B cell (primary cell): ENCODE data around the gene CMC1. TPM values are rescaled to one million over a fixed set of nuclear protein-coding genes. Genes with fewer than 3 reads are reported as not detected.

Source experiments
- ATAC-seq: fragments of 200-7000 bp; cut with Tn5 transposase; one replicate; pipeline ENCODE4 v1.10.0; 2021; ENCODE audit warnings: low read depth, mild to moderate bottlenecking, moderate number of reproducible peaks, moderate library complexity
- CTCF ChIA-PET: fragments of 350-600 bp; sonication (Branson Sonifier 250); formaldehyde crosslinking; loops from one replicate; lab custom pipeline; 2021; ENCODE audit warnings: antibody characterized with exemption, inconsistent platforms; lab: Charles Lee
- POLR2A ChIA-PET: fragments of 350-600 bp; sonication (Branson Sonifier 250); formaldehyde crosslinking; loops from one replicate; lab custom pipeline; 2021; ENCODE audit warnings: antibody characterized with exemption; lab: Charles Lee
- DNase-seq: peaks from one replicate; pipeline ENCODE4 v3.0.0; 2013
- H2AFZ ChIP-seq: 2 replicates; pipeline ENCODE4 v1.6.1; 2012; ENCODE audit warnings: mild to moderate bottlenecking, low read depth, low read length; ENCODE audit not compliant: insufficient read depth, poor library complexity, severe bottlenecking
- H3K27ac ChIP-seq, 2 donors: 1 replicate in 1 of 2; 2 replicates in 1 of 2; pipeline ENCODE4 v1.5.1; 2012 to 2013; ENCODE audit warnings: low read length in 2 of 2, mild to moderate bottlenecking in 2 of 2, moderate library complexity in 1 of 2
- H3K27me3 ChIP-seq, 4 experiments: fragments of 200-600 bp in 1 of 4; sonication (generic) in 1 of 4; replicated peaks in 1 of 4; 1 replicate in 2 of 4; 2 replicates in 2 of 4; pipeline versions ENCODE4 v1.6.1 to v1.7.0; 2013 to 2016; ENCODE audit warnings: low read length in 3 of 4, mild to moderate bottlenecking in 2 of 4, mixed read lengths in 1 of 4, moderate library complexity in 1 of 4; ENCODE audit not compliant: insufficient read depth in 4 of 4, control insufficient read depth in 3 of 4; ENCODE audit errors: control extremely low read depth in 1 of 4
- H3K36me3 ChIP-seq, 2 experiments: replicated peaks in 1 of 2; 1 replicate in 1 of 2; 2 replicates in 1 of 2; pipeline versions ENCODE4 v1.6.1 to v1.7.1; 2013; ENCODE audit warnings: low read length in 1 of 2; ENCODE audit not compliant: insufficient read depth in 2 of 2, control insufficient read depth in 1 of 2; ENCODE audit errors: control extremely low read depth in 1 of 2, extremely low read depth in 1 of 2
- H3K4me1 ChIP-seq, 2 donors: fragments of 200-600 bp in 1 of 2; sonication (generic) in 1 of 2; 1 replicate in 1 of 2; 2 replicates in 1 of 2; pipeline versions ENCODE4 v1.5.1 to v1.6.1; 2013 to 2017; ENCODE audit warnings: low read length in 2 of 2; ENCODE audit not compliant: control insufficient read depth in 2 of 2, insufficient read depth in 2 of 2
- H3K4me2 ChIP-seq: replicated peaks from 2 replicates; pipeline ENCODE3; 2012; ENCODE audit warnings: mild to moderate bottlenecking, low read depth, low read length; ENCODE audit not compliant: poor library complexity, severe bottlenecking
- H3K4me3 ChIP-seq, 5 experiments: fragments of 200-600 bp in 1 of 5; sonication (generic) in 1 of 5; 1 replicate in 3 of 5; 2 replicates in 2 of 5; pipeline versions ENCODE4 v1.5.1 to v1.7.0; 2011 to 2016; ENCODE audit warnings: low read length in 4 of 5, mild to moderate bottlenecking in 4 of 5, low read depth in 2 of 5, control low read depth in 1 of 5, moderate library complexity in 1 of 5; ENCODE audit not compliant: insufficient read depth in 1 of 5; ENCODE audit errors: control extremely low read depth in 1 of 5, extremely low read depth in 1 of 5
- H3K79me2 ChIP-seq: fragments of 200-600 bp; sonication (generic); one replicate; pipeline ENCODE4 v1.6.0; 2016; ENCODE audit warnings: low read length; ENCODE audit not compliant: control insufficient read depth, insufficient read depth
- H3K9ac ChIP-seq: fragments of 200-600 bp; sonication (generic); 2 replicates; pipeline ENCODE4 v1.6.1; 2017; ENCODE audit warnings: mild to moderate bottlenecking, low read length, moderate library complexity
- H3K9me3 ChIP-seq, 3 donors: one replicate each; pipeline versions ENCODE4 v1.6.1 to v1.7.1; 2013; ENCODE audit warnings: low read length in 2 of 3; ENCODE audit not compliant: control insufficient read depth in 2 of 3, insufficient read depth in 1 of 3; ENCODE audit errors: control extremely low read depth in 1 of 3
- H4K20me1 ChIP-seq: 2 replicates; pipeline ENCODE4 v1.6.0; 2012; ENCODE audit warnings: mild to moderate bottlenecking, low read length; ENCODE audit not compliant: insufficient read depth, control insufficient read depth, poor library complexity, severe bottlenecking
- H3K27ac Mint-ChIP-seq: one replicate; pipeline ENCODE4 v1.8.0; 2021; ENCODE audit warnings: mixed read lengths
- H3K27me3 Mint-ChIP-seq: one replicate; pipeline ENCODE4 v1.8.0; 2021; ENCODE audit warnings: mixed read lengths
- H3K4me1 Mint-ChIP-seq: one replicate; pipeline ENCODE4 v1.8.0; 2021; ENCODE audit warnings: mixed read lengths
- H3K4me3 Mint-ChIP-seq: one replicate; pipeline ENCODE4 v1.8.0; 2021; ENCODE audit warnings: mixed read lengths
- H3K9me3 Mint-ChIP-seq: one replicate; pipeline ENCODE4 v1.8.0; 2022; ENCODE audit warnings: mixed read lengths; ENCODE audit not compliant: insufficient read depth
- EZH2 ChIP-seq: IDR thresholded peaks from 2 replicates; pipeline ENCODE4 v1.6.1; 2012; ENCODE audit warnings: borderline replicate concordance, low read depth, mild to moderate bottlenecking, moderate library complexity, low read length; ENCODE audit not compliant: insufficient read depth, poor library complexity, severe bottlenecking
- WGBS: methylation state at CpG from one replicate; pipeline ENCODE4 v1.1.5; 2013; ENCODE audit warnings: missing lambda C conversion rate; ENCODE audit not compliant: insufficient coverage; 5-methylcytosine and 5-hydroxymethylcytosine counted together
- intact Hi-C: fragments of 100-400 bp; cut with micrococcal nuclease; formaldehyde crosslinking; loops from one replicate; pipeline ENCODE4 v1.10.0; 2022
- polyA plus RNA-seq: library from polyadenylated mRNA; depleted of rRNA; stranded (reverse); fragments of >200 nt; gene quantifications from 2 replicates; pipeline ENCODE4 v1.2.3, GENCODE V29; 2012
- total RNA-seq, 2 donors: library from RNA; stranded (reverse); fragments of 120-200 nt in 1 of 2; gene quantifications; 1 replicate in 1 of 2; 2 replicates in 1 of 2; pipeline versions ENCODE4 v1.2.3 to v1.2.4, GENCODE V29; 2013 to 2022
- TF ChIP-seq, protein P1 (sequence below): fragments of 200-600 bp; IDR thresholded peaks from one replicate; pipeline ENCODE4 v1.8.0; 2022; ENCODE audit warnings: antibody characterized with exemption, mild to moderate bottlenecking

Gene CMC1
- total and polyA plus RNA-seq, 2 donors (not counting 1 experiment from before 2014, with no cell fraction given): 6.7 to 14.5 TPM

DNA sequence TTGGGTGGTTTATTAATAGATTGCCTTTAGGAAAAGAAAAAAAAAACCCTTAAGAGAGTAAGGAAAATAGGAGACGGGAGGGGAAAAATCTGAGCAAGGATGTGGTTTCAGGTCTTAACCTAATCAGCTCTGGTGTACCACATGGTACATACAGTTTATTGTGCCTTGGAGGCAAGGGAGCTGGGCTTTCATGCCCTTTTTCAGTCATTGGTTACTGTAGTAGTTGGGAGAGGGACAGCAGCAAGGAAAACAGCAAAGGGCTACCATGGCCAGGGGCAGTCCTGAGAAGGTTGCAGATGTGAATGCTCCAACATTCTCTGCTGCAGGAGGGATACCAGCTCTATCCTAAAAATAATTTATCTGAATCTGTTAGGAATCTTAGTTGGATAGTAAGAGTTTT, 5.9 kb downstream of the CMC1 start:
- intact Hi-C loops: no loop called here
- Histone ChIP-seq H4K20me1 (peaks cover 16% of the 10 kb centered on the region), H3K36me3 (no peaks in the 10 kb centered on the region), H3K79me2 (peaks cover 58% of the 10 kb centered on the region), H3K4me2 (no peak overlapping the region), H3K9ac (no peak overlapping the region), H2AFZ (no peak overlapping the region), H3K9me3 (no peaks in the 10 kb centered on the region), H3K4me1 (peaks cover 5 to 8% of the 10 kb centered on the region in 2 donors), H3K27me3 (no peaks in the 10 kb centered on the region), H3K27ac (no peak overlapping the region), H3K4me3 (no peak overlapping the region)
- no peak overlapping the region for H3K27ac Mint-ChIP-seq
- POLR2A ChIA-PET: no interaction called here
- 100% methylated on average over 1 of the region's 1 CpG for WGBS
- H3K4me1 Mint-ChIP-seq: peaks cover 59% of the 10 kb centered on the region
- ATAC-seq: no peak
- no peak for TF ChIP-seq EZH2
- TF ChIP-seq, protein P1, sequence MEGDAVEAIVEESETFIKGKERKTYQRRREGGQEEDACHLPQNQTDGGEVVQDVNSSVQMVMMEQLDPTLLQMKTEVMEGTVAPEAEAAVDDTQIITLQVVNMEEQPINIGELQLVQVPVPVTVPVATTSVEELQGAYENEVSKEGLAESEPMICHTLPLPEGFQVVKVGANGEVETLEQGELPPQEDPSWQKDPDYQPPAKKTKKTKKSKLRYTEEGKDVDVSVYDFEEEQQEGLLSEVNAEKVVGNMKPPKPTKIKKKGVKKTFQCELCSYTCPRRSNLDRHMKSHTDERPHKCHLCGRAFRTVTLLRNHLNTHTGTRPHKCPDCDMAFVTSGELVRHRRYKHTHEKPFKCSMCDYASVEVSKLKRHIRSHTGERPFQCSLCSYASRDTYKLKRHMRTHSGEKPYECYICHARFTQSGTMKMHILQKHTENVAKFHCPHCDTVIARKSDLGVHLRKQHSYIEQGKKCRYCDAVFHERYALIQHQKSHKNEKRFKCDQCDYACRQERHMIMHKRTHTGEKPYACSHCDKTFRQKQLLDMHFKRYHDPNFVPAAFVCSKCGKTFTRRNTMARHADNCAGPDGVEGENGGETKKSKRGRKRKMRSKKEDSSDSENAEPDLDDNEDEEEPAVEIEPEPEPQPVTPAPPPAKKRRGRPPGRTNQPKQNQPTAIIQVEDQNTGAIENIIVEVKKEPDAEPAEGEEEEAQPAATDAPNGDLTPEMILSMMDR: no peak
- H3K27me3 Mint-ChIP-seq: no peaks in the 10 kb centered on the region
- CTCF ChIA-PET: no interaction called here
- no peak overlapping the region for H3K4me3 Mint-ChIP-seq
- no peak for DNase-seq
- H3K9me3 Mint-ChIP-seq: no peaks in the 10 kb centered on the region

- no peak overlapping the region for H3K27ac ChIP-seq
- peaks cover 52% of the 10 kb centered on the region for H3K4me1 Mint-ChIP-seq
- ChIA-PET POLR2A (no interaction called here), CTCF (no interaction called here)
- no peak for TF ChIP-seq EZH2
- TF ChIP-seq, protein P1: no peak
- H3K36me3 ChIP-seq: no peaks in the 10 kb centered on the region
- H3K27me3 Mint-ChIP-seq: no peaks in the 10 kb centered on the region
- no peaks in the 10 kb centered on the region for H3K4me1 ChIP-seq
- intact Hi-C loops: no loop called here
- DNase-seq: no peak
- 56% methylated on average over 2 of the region's 3 CpGs for WGBS
- no peaks in the 10 kb centered on the region for H3K27me3 ChIP-seq
- H3K4me3 Mint-ChIP-seq: no peak overlapping the region
- no peak for ATAC-seq
- H3K4me2 ChIP-seq: no peak overlapping the region
- H3K9me3 Mint-ChIP-seq: no peaks in the 10 kb centered on the region
- no peak overlapping the region for H2AFZ ChIP-seq
- no peak overlapping the region for H3K27ac Mint-ChIP-seq
- H3K9me3 ChIP-seq: no peaks in the 10 kb centered on the region
- no peak overlapping the region for H3K9ac ChIP-seq
- H3K4me3 ChIP-seq: no peak overlapping the region
- H4K20me1 ChIP-seq: peaks cover 16% of the 10 kb centered on the region
- peaks cover 42% of the 10 kb centered on the region for H3K79me2 ChIP-seq
Observed at GRCh38 chr3:28250999-28251398, 9.6 kb downstream of the CMC1 start.
